Endothelial cell of umbilical vein (primary cell): ENCODE results near the gene PGLYRP4. TPM values are rescaled to one million over a fixed set of nuclear protein-coding genes. Genes with fewer than 3 reads are reported as not detected.
"Not testable (repeated sequence)": the region's sequence is repeated elsewhere in the genome, so short reads cannot be mapped to it uniquely, and the experiment has no call there.

Experiments used
- BruUV-seq: library from RNA; stranded (reverse); fragments of 400-500 nt; replicated peaks from 2 replicates; lab custom pipeline; 2021; lab: Mats Ljungman, UMichigan
- CTCF ChIA-PET: fragments of 300-600, 350-600 bp; sonication (Branson Sonifier 250); formaldehyde crosslinking; loops from one replicate; lab custom pipeline; 2021; ENCODE audit warnings: antibody characterized with exemption, inconsistent platforms; lab: Charles Lee
- POLR2A ChIA-PET: fragments of 300-600, 350-600 bp; sonication (Branson Sonifier 250); formaldehyde crosslinking; loops from one replicate; lab custom pipeline; 2021; ENCODE audit warnings: antibody characterized with exemption, inconsistent platforms; lab: Charles Lee
- DNase-seq: peaks from one replicate; pipeline ENCODE4 v3.0.0-alpha.2; 2011; ENCODE audit warnings: low read depth, low spot score
- FAIRE-seq: peaks from 2 replicates; lab custom pipeline; 2011; peaks lifted over from hg19 to GRCh38; lab: Jason Lieb, UNC
- H2AFZ ChIP-seq: 2 replicates; pipeline ENCODE4 v1.6.0; 2012; ENCODE audit warnings: low read depth, low read length, control low read depth, inconsistent platforms
- H3K27ac ChIP-seq: 2 replicates; pipeline ENCODE4 v1.5.1; 2011; ENCODE audit warnings: low read depth, mild to moderate bottlenecking, control low read depth, low read length, moderate library complexity; ENCODE audit not compliant: insufficient read depth
- H3K27me3 ChIP-seq, 2 experiments: 2 replicates each; pipeline versions ENCODE4 v1.6.0 to v1.6.1; 2011; ENCODE audit warnings: low read length in 2 of 2, mixed read lengths in 1 of 2; ENCODE audit not compliant: control insufficient read depth in 2 of 2, insufficient read depth in 2 of 2
- H3K36me3 ChIP-seq, 2 experiments: 2 replicates in 1 of 2; 3 replicates in 1 of 2; pipeline ENCODE4 v1.5.1; 2011; ENCODE audit warnings: low read length in 2 of 2, mild to moderate bottlenecking in 1 of 2, moderate library complexity in 1 of 2; ENCODE audit not compliant: control insufficient read depth in 2 of 2, insufficient read depth in 2 of 2; ENCODE audit errors: extremely low read depth in 1 of 2
- H3K4me1 ChIP-seq: 3 replicates; pipeline ENCODE4 v1.5.1; 2011; ENCODE audit warnings: mild to moderate bottlenecking, low read length; ENCODE audit not compliant: control insufficient read depth, insufficient read depth; ENCODE audit errors: extremely low read depth
- H3K4me2 ChIP-seq: 2 replicates; pipeline ENCODE4 v1.6.1; 2011; ENCODE audit warnings: low read length, control low read depth, mixed read lengths; ENCODE audit not compliant: insufficient read depth
- H3K4me3 ChIP-seq, 3 experiments: fragments of 200-600 bp in 1 of 3; sonication (generic), shearing (Covaris generic) in 1 of 3; replicated peaks in 1 of 3; 2 replicates each; pipeline ENCODE4 v1.5.1; 2011 to 2016; ENCODE audit warnings: control low read depth in 3 of 3, low read length in 3 of 3, mild to moderate bottlenecking in 2 of 3, inconsistent platforms in 1 of 3, low read depth in 1 of 3, moderate library complexity in 1 of 3; ENCODE audit not compliant: insufficient read depth in 1 of 3
- H3K79me2 ChIP-seq: 2 replicates; pipeline ENCODE4 v1.6.0; 2012; ENCODE audit warnings: low read length, inconsistent platforms; ENCODE audit not compliant: control insufficient read depth, insufficient read depth
- H3K9ac ChIP-seq: replicated peaks from 2 replicates; pipeline ENCODE3; 2011; ENCODE audit warnings: low read length, control low read depth; ENCODE audit not compliant: insufficient read depth; ENCODE audit errors: extremely low read depth
- H3K9me1 ChIP-seq: replicated peaks from 3 replicates; pipeline ENCODE4 v1.6.0; 2011; ENCODE audit warnings: mild to moderate bottlenecking, low read length; ENCODE audit not compliant: control insufficient read depth, insufficient read depth; ENCODE audit errors: extremely low read depth
- H3K9me3 ChIP-seq: replicated peaks from 2 replicates; pipeline ENCODE4 v1.5.1; 2012; ENCODE audit warnings: low read length, inconsistent platforms; ENCODE audit not compliant: control insufficient read depth, insufficient read depth
- H4K20me1 ChIP-seq: replicated peaks from 2 replicates; pipeline ENCODE3; 2011; ENCODE audit warnings: mild to moderate bottlenecking, low read length; ENCODE audit not compliant: control insufficient read depth, insufficient read depth; ENCODE audit errors: extremely low read depth
- CTCF ChIP-seq, 2 donors: IDR thresholded peaks; 1 replicate in 1 of 2; 2 replicates in 1 of 2; pipeline ENCODE4 v1.5.1; 2011; ENCODE audit warnings: low read length in 2 of 2, mild to moderate bottlenecking in 2 of 2, moderate library complexity in 2 of 2, control low read depth in 1 of 2, inconsistent platforms in 1 of 2, low read depth in 1 of 2; ENCODE audit not compliant: insufficient read depth in 1 of 2; ENCODE audit errors: extremely low read depth in 1 of 2
- EZH2 ChIP-seq: IDR thresholded peaks from 2 replicates; pipeline ENCODE4 v1.6.1; 2012; ENCODE audit warnings: borderline replicate concordance, low read depth, mild to moderate bottlenecking, moderate library complexity, low read length, inconsistent platforms; ENCODE audit not compliant: severe bottlenecking
- GATA2 ChIP-seq: IDR thresholded peaks from 2 replicates; pipeline ENCODE4 v1.7.0; 2011; ENCODE audit warnings: low read depth, mild to moderate bottlenecking, moderate library complexity, mixed read lengths, low read length; ENCODE audit not compliant: insufficient read length, insufficient read depth
- JUN ChIP-seq: IDR thresholded peaks from 2 replicates; pipeline ENCODE4 v1.6.1; 2011; ENCODE audit warnings: borderline replicate concordance, low read depth; ENCODE audit not compliant: insufficient read length, insufficient read depth
- MAX ChIP-seq: IDR thresholded peaks from 2 replicates; pipeline ENCODE4 v1.6.1; 2011; ENCODE audit not compliant: insufficient read depth, insufficient read length
- POLR2A ChIP-seq: IDR thresholded peaks from 2 replicates; pipeline ENCODE4 v1.6.1; 2012; ENCODE audit warnings: low read depth, mild to moderate bottlenecking, control low read depth, low read length
- dilution Hi-C: fragments of 300-500 bp; cut with MboI; formaldehyde crosslinking; loops from one replicate; pipeline ENCODE4 v1.15.0; 2019; ENCODE audit warnings: low sequenced_read_pairs; ENCODE audit not compliant: extremely low pct_ligation_motif_present
- intact Hi-C: fragments of 100-400 bp; cut with micrococcal nuclease; formaldehyde crosslinking; loops from one replicate; pipeline ENCODE4 v1.10.0; 2022
- polyA plus RNA-seq, 4 experiments: library from polyadenylated mRNA; depleted of rRNA in 3 of 4; stranded (reverse) in 3 of 4; unstranded in 1 of 4; fragments of >200 nt; gene quantifications; 2 replicates each; pipeline versions ENCODE4 v1.2.1 to v1.2.3, GENCODE V29; 2011 to 2012; ENCODE audit warnings: missing spikeins in 1 of 4
- total RNA-seq: library from RNA; stranded (reverse); gene quantifications from 2 replicates; pipeline ENCODE4 v1.2.3, GENCODE V29; 2021

The PGLYRP4 gene
- total and polyA plus RNA-seq, 2 donors (not counting 3 experiments of a cell fraction or from before 2014, with no cell fraction given): not detected

DNA sequence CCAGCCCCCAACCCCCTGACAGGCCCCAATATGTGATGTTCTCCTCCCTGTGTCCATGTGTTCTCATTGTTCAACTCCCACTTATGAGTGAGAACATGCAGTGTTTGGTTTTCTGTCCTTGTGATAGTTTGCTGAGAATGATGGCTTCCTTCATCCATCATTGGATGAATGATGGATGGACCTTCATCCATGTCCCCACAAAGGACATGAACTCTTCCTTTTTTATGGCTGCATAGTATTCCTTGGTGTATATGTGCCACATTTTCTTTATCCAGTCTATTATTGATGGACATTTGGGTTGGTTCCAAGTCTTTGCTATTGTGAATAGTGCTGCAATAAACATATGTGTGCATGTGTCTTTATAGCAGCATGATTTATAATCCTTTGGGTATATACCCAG, 34.3 kb downstream of the PGLYRP4 start:
- H3K27me3 ChIP-seq, H4K20me1 ChIP-seq, H3K9ac ChIP-seq, DNase-seq, intact Hi-C loops, dilution Hi-C loops, H3K9me1 ChIP-seq, H2AFZ ChIP-seq, FAIRE-seq, H3K4me1 ChIP-seq, POLR2A ChIA-PET, H3K27ac ChIP-seq, H3K4me3 ChIP-seq, BruUV-seq, CTCF ChIA-PET, H3K9me3 ChIP-seq, H3K36me3 ChIP-seq, H3K4me2 ChIP-seq, H3K79me2 ChIP-seq: not testable (repeated sequence)

DNA sequence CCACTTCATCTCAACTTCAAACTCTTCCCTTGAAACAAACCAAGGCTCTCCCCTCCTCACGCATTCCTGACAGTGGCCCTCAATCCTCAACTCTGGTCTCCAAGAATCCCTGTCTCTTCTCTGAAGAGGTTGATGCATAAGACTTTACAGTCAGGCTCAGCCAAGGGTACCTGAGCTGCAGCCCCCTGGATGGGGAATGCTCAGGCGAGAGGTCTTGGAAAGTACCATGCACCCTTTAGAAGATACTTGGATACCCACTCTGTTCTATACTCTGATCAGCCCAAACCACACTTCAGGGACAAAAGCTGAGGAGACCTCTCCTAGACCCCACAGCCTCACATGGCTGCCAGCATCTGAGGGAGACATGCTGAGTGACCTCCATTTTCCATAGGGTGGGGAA, 35.4 kb downstream of the PGLYRP4 start:
- H3K4me2 ChIP-seq: no peak overlapping the region
- CTCF ChIA-PET: no interaction called here
- FAIRE-seq (no peak), DNase-seq (no peak)
- no peaks in the 10 kb centered on the region for H3K9me1 ChIP-seq
- H3K4me3 ChIP-seq: no peak overlapping the region
- POLR2A ChIA-PET: no interaction called here
- H3K36me3 ChIP-seq: no peaks in the 10 kb centered on the region
- TF ChIP-seq EZH2 (no peak), POLR2A (no peak), MAX (no peak), JUN (no peak), GATA2 (no peak), CTCF (IDR thresholded peaks at IDR 0.05; ENCODE audit: extremely low read depth in 1 of 2, insufficient read depth in 1 of 2, low read depth in 1 of 2, low read length in 2 of 2) (no peak)
- no peaks in the 10 kb centered on the region for H3K9me3 ChIP-seq
- no peak overlapping the region for H3K9ac ChIP-seq
- BruUV-seq: no TSS peak
- H3K27me3 ChIP-seq: no peaks in the 10 kb centered on the region
- intact Hi-C loops: no loop called here
- H3K4me1 ChIP-seq: no peaks in the 10 kb centered on the region
- H3K79me2 ChIP-seq: no peaks in the 10 kb centered on the region
- dilution Hi-C loops: no loop called here
- no peak overlapping the region for H2AFZ ChIP-seq
- H3K27ac ChIP-seq: no peak overlapping the region
- H4K20me1 ChIP-seq: no peaks in the 10 kb centered on the region
